IMR-90 (cell line): Measurements from ENCODE around the gene LENEP. TPM values are rescaled to one million over a fixed set of nuclear protein-coding genes. Genes with fewer than 3 reads are reported as not detected.

Source experiments
- ATAC-seq: fragments of 200-7000 bp; cut with Tn5 transposase; 2 replicates; pipeline ENCODE4 v1.9.1; 2020; ENCODE audit warnings: low read depth, mild to moderate bottlenecking, moderate library complexity
- BruUV-seq: library from RNA; stranded (reverse); fragments of 400-500 nt; replicated peaks from 2 replicates; lab custom pipeline; 2021; lab: Mats Ljungman, UMichigan
- CTCF ChIA-PET: fragments of 300-600 bp; formaldehyde crosslinking; extraction: SDS; loops from one replicate; lab custom pipeline; 2021; ENCODE audit warnings: antibody characterized with exemption; lab: Yijun Ruan, JAX
- POLR2A ChIA-PET: fragments of 300-600 bp; sonication (Branson Sonifier 250); formaldehyde crosslinking; loops from one replicate; lab custom pipeline; 2022; ENCODE audit warnings: antibody characterized with exemption; ENCODE audit not compliant: unreplicated experiment; lab: Charles Lee
- DNase-seq: peaks from one replicate; pipeline ENCODE4 v3.0.0; 2013
- H2AFZ ChIP-seq: replicated peaks from 2 replicates; pipeline ENCODE3; 2013; ENCODE audit warnings: low read length, mild to moderate bottlenecking; ENCODE audit not compliant: poor library complexity
- H2AK5ac ChIP-seq: 2 replicates; pipeline ENCODE4 v1.6.1; 2013; ENCODE audit warnings: low read depth, low read length, inconsistent platforms
- H2AK9ac ChIP-seq: replicated peaks from 2 replicates; pipeline ENCODE3; 2013; ENCODE audit warnings: mild to moderate bottlenecking, low read depth, low read length, moderate library complexity; ENCODE audit not compliant: poor library complexity
- H2BK120ac ChIP-seq: 2 replicates; pipeline ENCODE4 v1.6.1; 2013; ENCODE audit warnings: low read depth, low read length, inconsistent platforms
- H2BK15ac ChIP-seq: 3 replicates; pipeline ENCODE4 v1.6.1; 2013; ENCODE audit warnings: low read depth, low read length, inconsistent platforms
- H2BK20ac ChIP-seq: 2 replicates; pipeline ENCODE4 v1.6.1; 2013; ENCODE audit warnings: low read depth, mild to moderate bottlenecking, inconsistent platforms, low read length, moderate library complexity
- H2BK5ac ChIP-seq: 2 replicates; pipeline ENCODE4 v1.6.1; 2013; ENCODE audit warnings: mild to moderate bottlenecking, low read depth, low read length, inconsistent platforms; ENCODE audit not compliant: poor library complexity, severe bottlenecking
- H3K14ac ChIP-seq: replicated peaks from 2 replicates; pipeline ENCODE4 v1.6.1; 2013; ENCODE audit warnings: low read depth, low read length, inconsistent platforms
- H3K18ac ChIP-seq: 2 replicates; pipeline ENCODE4 v1.6.1; 2013; ENCODE audit warnings: low read depth, low read length, control low read depth
- H3K23ac ChIP-seq: 2 replicates; pipeline ENCODE4 v1.6.1; 2013; ENCODE audit warnings: low read depth, low read length, inconsistent platforms
- H3K27ac ChIP-seq: 2 replicates; pipeline ENCODE4 v1.5.1; 2013; ENCODE audit warnings: mild to moderate bottlenecking, control low read depth, low read length; ENCODE audit not compliant: insufficient read depth
- H3K27me3 ChIP-seq: 2 replicates; pipeline ENCODE4 v1.6.1; 2013; ENCODE audit warnings: low read length; ENCODE audit not compliant: control insufficient read depth, insufficient read depth
- H3K36me3 ChIP-seq: 2 replicates; pipeline ENCODE4 v1.6.1; 2013; ENCODE audit warnings: low read length, mixed read lengths; ENCODE audit not compliant: control insufficient read depth, insufficient read depth
- H3K4ac ChIP-seq: 2 replicates; pipeline ENCODE4 v1.6.1; 2013; ENCODE audit warnings: low read depth, low read length, inconsistent platforms
- H3K4me1 ChIP-seq: 2 replicates; pipeline ENCODE4 v1.6.1; 2013; ENCODE audit warnings: low read length, mixed read lengths; ENCODE audit not compliant: control insufficient read depth, insufficient read depth
- H3K4me2 ChIP-seq: 2 replicates; pipeline ENCODE4 v1.6.1; 2013; ENCODE audit warnings: low read depth, mild to moderate bottlenecking, control low read depth, low read length, moderate library complexity
- H3K4me3 ChIP-seq: 2 replicates; pipeline ENCODE4 v1.5.1; 2013; ENCODE audit warnings: low read depth, mild to moderate bottlenecking, control low read depth, low read length, moderate library complexity; ENCODE audit not compliant: insufficient read depth
- H3K56ac ChIP-seq: 2 replicates; pipeline ENCODE4 v1.6.1; 2013; ENCODE audit warnings: low read length, inconsistent platforms; ENCODE audit not compliant: insufficient read depth; ENCODE audit errors: extremely low read depth
- H3K79me1 ChIP-seq, 2 experiments: 2 replicates each; pipeline ENCODE4 v1.6.1; 2013; ENCODE audit warnings: low read length in 2 of 2, inconsistent platforms in 1 of 2, low read depth in 1 of 2
- H3K9ac ChIP-seq: 2 replicates; pipeline ENCODE4 v1.6.1; 2013; ENCODE audit warnings: low read depth, low read length, control low read depth
- H3K9me1 ChIP-seq: 2 replicates; pipeline ENCODE4 v1.6.1; 2013; ENCODE audit warnings: low read length, inconsistent platforms; ENCODE audit not compliant: insufficient read depth
- H3K9me3 ChIP-seq: 2 replicates; pipeline ENCODE4 v1.6.1; 2013; ENCODE audit warnings: low read length; ENCODE audit not compliant: control insufficient read depth, insufficient read depth
- H4K20me1 ChIP-seq: 2 replicates; pipeline ENCODE4 v1.6.1; 2013; ENCODE audit warnings: low read length, inconsistent platforms; ENCODE audit not compliant: insufficient read depth
- H4K5ac ChIP-seq: 2 replicates; pipeline ENCODE4 v1.6.1; 2013; ENCODE audit warnings: mild to moderate bottlenecking, low read depth, low read length, control low read depth
- H4K8ac ChIP-seq, 2 experiments: 2 replicates each; pipeline ENCODE4 v1.6.1; 2013; ENCODE audit warnings: low read depth in 2 of 2, low read length in 2 of 2, control low read depth in 1 of 2, inconsistent platforms in 1 of 2
- H4K91ac ChIP-seq: 2 replicates; pipeline ENCODE4 v1.6.1; 2013; ENCODE audit warnings: low read depth, low read length, inconsistent platforms; ENCODE audit not compliant: insufficient read depth
- CEBPB ChIP-seq: IDR thresholded peaks from 2 replicates; pipeline ENCODE4 v1.6.1; 2012; ENCODE audit warnings: low read depth, low read length, improper control_type of control experiment
- CTCF ChIP-seq: conservative IDR thresholded peaks from 2 replicates; pipeline ENCODE4 v1.5.1; 2012; ENCODE audit warnings: mild to moderate bottlenecking, low read depth, low read length, improper control_type of control experiment
- MAZ ChIP-seq: IDR thresholded peaks from 2 replicates; pipeline ENCODE4 v1.6.1; 2012; ENCODE audit warnings: low read depth, mild to moderate bottlenecking, low read length, improper control_type of control experiment, moderate library complexity, borderline replicate concordance
- POLR2A ChIP-seq: IDR thresholded peaks from 2 replicates; pipeline ENCODE4 v1.6.1; 2012; ENCODE audit warnings: mild to moderate bottlenecking, low read depth, low read length
- RAD21 ChIP-seq: IDR thresholded peaks from 2 replicates; pipeline ENCODE4 v1.6.1; 2012; ENCODE audit warnings: low read length, improper control_type of control experiment
- WGBS, 2 experiments: methylation state at CpG; one replicate each; pipeline versions ENCODE4 v1.1.5 to v1.1.7; 2013; ENCODE audit warnings: missing lambda C conversion rate in 2 of 2; ENCODE audit not compliant: insufficient read length in 1 of 2; ENCODE audit errors: extremely low coverage in 2 of 2; 5-methylcytosine and 5-hydroxymethylcytosine counted together
- dilution Hi-C: fragments of 300-500 bp; cut with HindIII; formaldehyde crosslinking; loops from one replicate; pipeline ENCODE4 v1.14.3; 2018; ENCODE audit warnings: low sequenced_read_pairs; ENCODE audit not compliant: unreplicated experiment
- in situ Hi-C: fragments of 300-500 bp; cut with MboI; formaldehyde crosslinking; loops from 3 replicates; pipeline ENCODE4 v1.14.3; 2019; ENCODE audit warnings: low sequenced_read_pairs, inconsistent platforms, mixed read lengths
- intact Hi-C: fragments of 100-400 bp; cut with micrococcal nuclease; formaldehyde crosslinking; loops from 2 replicates; pipeline ENCODE4 v1.10.0; 2022
- polyA plus RNA-seq, 3 experiments: library from polyadenylated mRNA; depleted of rRNA; stranded (reverse); fragments of >200 nt; gene quantifications; 2 replicates each; pipeline ENCODE4 v1.2.3, GENCODE V29; 2012; ENCODE audit warnings: low replicate concordance in 1 of 3
- total RNA-seq: library from RNA; depleted of rRNA; stranded (reverse); fragments of >200 nt; gene quantifications from 2 replicates; pipeline ENCODE4 v1.2.3, GENCODE V29; 2012
- TF ChIP-seq, protein P1 (sequence below): fragments of 150-350 bp; IDR thresholded peaks from 2 replicates; pipeline ENCODE4 v1.6.1; 2017; ENCODE audit warnings: mild to moderate bottlenecking, antibody characterized with exemption, low read length, low read depth

LENEP gene
- total and polyA plus RNA-seq, 2 of the 4 experiments (the other 2 are of a cell fraction) = not detected

DNA sequence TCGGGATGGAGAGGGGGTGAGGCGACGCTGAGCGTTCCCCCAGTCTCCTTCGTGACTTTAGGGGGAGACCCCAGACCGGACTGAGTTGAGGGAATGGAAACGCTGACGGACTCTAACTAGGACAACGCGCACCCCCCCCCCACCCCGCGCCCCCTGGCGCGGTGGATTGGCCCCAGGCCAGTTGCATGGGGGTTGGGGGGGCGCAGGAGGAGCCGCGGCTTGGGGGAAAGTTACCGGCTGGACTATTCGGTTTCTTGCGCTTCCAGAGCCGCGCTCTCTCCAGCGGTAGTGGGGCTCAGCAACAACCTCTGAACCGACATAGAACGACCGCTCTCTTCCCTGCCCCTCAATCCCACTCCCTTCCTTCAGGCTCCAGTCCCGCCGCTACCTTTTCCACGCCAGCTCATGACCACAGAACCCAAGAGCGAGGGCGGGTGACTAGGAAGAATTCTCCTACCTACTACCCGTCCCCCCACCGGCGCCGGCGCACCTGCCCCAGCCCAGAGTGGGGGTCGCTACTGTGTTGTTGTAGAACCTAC, 9.9 kb downstream of the LENEP start:
- WGBS, 2 experiments = no CpG with 5 or more reads among the region's 37 CpGs
- no peaks in the 10 kb centered on the region for H4K20me1 ChIP-seq
- peak overlapping the region; percentile 92 for H4K5ac ChIP-seq
- peak overlapping the region; percentile 98 for H2AK9ac ChIP-seq
- peak overlapping the region; percentile 93 for H3K56ac ChIP-seq
- H3K79me1 ChIP-seq = peaks cover 14 to 67% of the 10 kb centered on the region in 2 experiments
- no peaks in the 10 kb centered on the region for H3K27me3 ChIP-seq
- peak overlapping the region; percentile 100 for H3K14ac ChIP-seq
- H4K8ac ChIP-seq = peak overlapping the region; percentile 92 to 98; a peak in 3 of 4 replicates
- peak overlapping the region; percentile 65; the same call in 1 of the 2 replicates for H2BK20ac ChIP-seq
- no peaks in the 10 kb centered on the region; the same call in none of the 2 replicates for H3K36me3 ChIP-seq
- H2BK5ac ChIP-seq = peak overlapping the region; percentile 91
- peak overlapping the region; percentile 98 for H3K4me3 ChIP-seq
- TF ChIP-seq MAZ (peak; percentile 54; the same call in 1 of the 2 replicates), RAD21 (no peak), CTCF (no peak), CEBPB (no peak), POLR2A (no peak)
- TF ChIP-seq, protein P1, sequence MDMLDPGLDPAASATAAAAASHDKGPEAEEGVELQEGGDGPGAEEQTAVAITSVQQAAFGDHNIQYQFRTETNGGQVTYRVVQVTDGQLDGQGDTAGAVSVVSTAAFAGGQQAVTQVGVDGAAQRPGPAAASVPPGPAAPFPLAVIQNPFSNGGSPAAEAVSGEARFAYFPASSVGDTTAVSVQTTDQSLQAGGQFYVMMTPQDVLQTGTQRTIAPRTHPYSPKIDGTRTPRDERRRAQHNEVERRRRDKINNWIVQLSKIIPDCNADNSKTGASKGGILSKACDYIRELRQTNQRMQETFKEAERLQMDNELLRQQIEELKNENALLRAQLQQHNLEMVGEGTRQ = no peak
- H3K18ac ChIP-seq = peak overlapping the region; percentile 88
- H3K9ac ChIP-seq = peak overlapping the region; percentile 95
- ATAC-seq = no peak
- peak overlapping the region; percentile 96 for H3K27ac ChIP-seq
- peak overlapping the region; percentile 93 for H2AFZ ChIP-seq
- peak overlapping the region; percentile 99 for H3K23ac ChIP-seq
- ChIA-PET CTCF (interaction anchor here (0.6 to 1.6 kb wide), 2 partner anchors 14 to 16 kb away, joined by 3 to 7 read pairs; no protein-coding TSS in a partner anchor), POLR2A (no interaction called here)
- H3K4ac ChIP-seq = peak overlapping the region; percentile 99
- dilution Hi-C loops (no loop called here), intact Hi-C loops (loop anchor here (5.0 kb wide), 1 partner anchor 49 kb away; the partner anchor contains the start of gene ADAM15), in situ Hi-C loops (no loop called here)
- H3K4me1 ChIP-seq = peaks cover 21% of the 10 kb centered on the region
- peak overlapping the region; percentile 97 for H3K4me2 ChIP-seq
- no peak for DNase-seq
- peaks cover 12% of the 10 kb centered on the region for H3K9me1 ChIP-seq
- peak overlapping the region; percentile 89; the same call in 2 of the 3 replicates for H2BK15ac ChIP-seq
- no peaks in the 10 kb centered on the region for H3K9me3 ChIP-seq
- H2AK5ac ChIP-seq = peak overlapping the region; percentile 99
- no TSS peak for BruUV-seq
- peak overlapping the region; percentile 98 for H4K91ac ChIP-seq
- H2BK120ac ChIP-seq = peak overlapping the region; percentile 70
